Measurements from ENCODE around the gene ADTRP. TPM values are rescaled to one million over a fixed set of nuclear protein-coding genes. Genes with fewer than 3 reads are reported as not detected.

Gene ADTRP
- total RNA-seq, 1 donor from 2014 or later: 13.2 TPM

- no peak for DNase-seq (ENCODE audit: low read depth, low spot score)
Measured at GRCh38 chr6:11773581-11773980, 5.0 kb downstream of the ADTRP start.

- no peak for DNase-seq (ENCODE audit: low read depth, low spot score)
Measured at GRCh38 chr6:11773013-11773412, 5.6 kb downstream of the ADTRP start.

GRCh38 chr6:11772109-11772825 is 6.3 kb downstream of the ADTRP start:
- no peak for DNase-seq (ENCODE audit: low read depth, low spot score)

GRCh38 chr6:11771473-11772048 is 7.0 kb downstream of the ADTRP start:
- DNase-seq (ENCODE audit: low read depth, low spot score): no peak

GRCh38 chr6:11770546-11771466 is 7.8 kb downstream of the ADTRP start:
- DNase-seq (ENCODE audit: low read depth, low spot score): peak; percentile 93

GRCh38 chr6:11769811-11770545 is 8.6 kb downstream of the ADTRP start:
- DNase-seq (ENCODE audit: low read depth, low spot score): no peak

- no peak for DNase-seq (ENCODE audit: low read depth, low spot score)
Measured at GRCh38 chr6:11769244-11769643, 9.4 kb downstream of the ADTRP start.

- no peak for DNase-seq (ENCODE audit: low read depth, low spot score)
Measured at GRCh38 chr6:11767978-11768756, 10.4 kb downstream of the ADTRP start.

- no peak for DNase-seq (ENCODE audit: low read depth, low spot score)
Measured at GRCh38 chr6:11767458-11767857, 11.1 kb downstream of the ADTRP start.

GRCh38 chr6:11766589-11767450 is 11.8 kb downstream of the ADTRP start:
- peak; percentile 93 for DNase-seq (ENCODE audit: low read depth, low spot score)

GRCh38 chr6:11766043-11766442 is 12.6 kb downstream of the ADTRP start:
- DNase-seq (ENCODE audit: low read depth, low spot score): no peak

GRCh38 chr6:11764250-11764604 is 14.4 kb downstream of the ADTRP start:
- no peak for DNase-seq (ENCODE audit: low read depth, low spot score)

- DNase-seq (ENCODE audit: low read depth, low spot score): no peak
Measured at GRCh38 chr6:11763460-11764249, 14.9 kb downstream of the ADTRP start.

- DNase-seq (ENCODE audit: low read depth, low spot score): no peak
Measured at GRCh38 chr6:11762794-11763459, 15.7 kb downstream of the ADTRP start.

GRCh38 chr6:11761744-11762620 is 16.6 kb downstream of the ADTRP start:
- no peak for DNase-seq (ENCODE audit: low read depth, low spot score)

- no peak for DNase-seq (ENCODE audit: low read depth, low spot score)
Measured at GRCh38 chr6:11760015-11760473, 18.6 kb downstream of the ADTRP start.

- DNase-seq (ENCODE audit: low read depth, low spot score): no peak
Measured at GRCh38 chr6:11758878-11759277, 19.7 kb downstream of the ADTRP start.
